Subcutaneous adipose tissue (tissue), 4 donors: ENCODE data around the gene SNX30. TPM values are rescaled to one million over a fixed set of nuclear protein-coding genes. Genes with fewer than 3 reads are reported as not detected.

Experiments used
- CTCF ChIP-seq: fragments of 450-650 bp; IDR thresholded peaks from one replicate; pipeline ENCODE4 v1.5.1; 2016; ENCODE audit warnings: low read depth, mild to moderate bottlenecking, control low read depth, antibody characterized with exemption, moderate library complexity
- total RNA-seq, 4 donors: library from RNA; depleted of rRNA; stranded (reverse); fragments of >200 nt; gene quantifications; one replicate each; pipeline ENCODE4 v1.1.0, GENCODE V29; 2016

Gene SNX30
- total RNA-seq, 4 donors from 2014 or later = 10.1 to 25.3 (median 13.4) TPM

GRCh38 chr9:112761912-112762655 is 11.5 kb downstream of the SNX30 start:
- TF ChIP-seq CTCF = no peak

DNA sequence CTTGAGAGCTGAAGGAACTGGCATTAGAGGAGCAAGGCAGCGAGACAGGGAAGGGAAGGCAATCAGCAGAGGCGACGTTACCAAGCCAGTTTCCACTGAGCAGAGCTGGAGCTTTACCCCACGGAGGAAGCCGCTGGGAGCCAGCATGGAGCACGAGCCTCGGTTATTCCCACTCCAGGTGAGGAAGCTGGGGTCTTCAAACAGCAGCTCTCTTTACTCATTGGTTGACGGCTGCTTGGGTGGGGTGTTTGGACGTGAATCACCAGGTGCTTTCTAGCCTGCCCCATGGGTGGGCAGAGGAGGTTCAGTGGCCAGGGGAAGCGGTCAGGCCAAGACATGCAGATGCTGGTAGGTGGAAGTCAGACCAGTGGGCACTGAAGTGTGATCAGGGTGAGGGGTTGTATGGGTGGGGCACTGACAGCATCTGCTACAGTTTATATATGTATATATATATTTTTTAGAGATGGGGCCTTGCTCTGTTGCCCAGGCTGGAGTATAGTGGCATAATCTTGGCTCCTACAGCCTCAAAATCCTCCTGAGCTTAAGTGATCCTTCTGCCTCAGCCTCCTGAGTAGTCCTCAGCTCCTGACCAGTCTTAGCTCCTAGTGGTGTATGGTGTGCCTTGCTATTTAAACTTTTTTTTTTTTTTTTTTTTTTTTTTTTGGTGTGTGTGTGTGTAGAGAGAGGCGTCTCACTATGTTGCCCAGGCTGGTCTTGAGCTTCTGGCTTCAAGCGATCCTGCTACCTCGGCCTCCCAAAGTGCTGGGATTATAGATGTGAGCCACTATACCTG is 12.4 kb downstream of the SNX30 start:
- no peak for TF ChIP-seq CTCF

GRCh38 chr9:112764344-112764743 is 13.8 kb downstream of the SNX30 start:
- no peak for TF ChIP-seq CTCF

DNA sequence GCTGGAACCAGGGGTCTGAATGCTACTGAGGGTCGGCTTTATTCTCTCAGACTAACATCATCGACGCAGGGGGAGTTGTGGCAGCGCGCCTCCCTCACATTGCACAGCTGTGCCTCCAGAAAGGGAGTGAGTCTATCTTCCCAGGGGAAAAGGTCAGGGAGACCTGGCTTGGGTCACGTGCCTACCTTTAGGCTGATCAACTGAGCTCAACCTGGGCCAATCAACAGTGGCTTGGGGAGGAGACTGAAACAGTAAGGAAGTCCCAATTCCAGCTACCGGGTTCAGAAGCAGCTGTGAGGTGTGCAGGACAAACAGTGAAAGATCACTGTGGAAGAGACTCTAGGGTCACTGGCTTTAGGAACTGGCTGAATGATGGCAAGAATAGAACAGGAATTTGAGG is 14.3 kb downstream of the SNX30 start:
- no peak for TF ChIP-seq CTCF

DNA sequence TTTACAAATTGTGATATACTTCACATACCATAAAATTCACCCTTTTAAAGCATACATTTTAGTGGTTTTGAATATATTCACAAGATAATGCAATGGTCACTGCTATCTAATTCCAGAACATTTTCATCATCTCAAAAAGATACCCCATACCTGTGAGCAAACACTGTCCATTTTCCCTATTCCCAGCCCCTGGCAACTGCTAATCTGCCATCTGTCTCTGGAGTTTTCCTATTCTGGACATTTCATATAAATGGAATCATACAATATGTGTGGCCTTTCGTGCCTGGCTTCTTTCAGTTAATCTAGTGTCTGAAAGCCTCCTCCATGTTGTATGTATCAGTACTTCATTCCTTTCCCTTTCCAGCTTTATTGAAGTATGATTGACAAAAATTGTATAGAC is 14.7 kb downstream of the SNX30 start:
- no peak for TF ChIP-seq CTCF

- TF ChIP-seq CTCF = no peak
Observed at GRCh38 chr9:112771359-112772214, 21.0 kb downstream of the SNX30 start.

GRCh38 chr9:112772215-112772509 is 21.6 kb downstream of the SNX30 start:
- TF ChIP-seq CTCF = no peak
